OCI-LY3 (cell line): ENCODE results near the gene NOSIP.
"Not testable (repeated sequence)": the region's sequence is repeated elsewhere in the genome, so short reads cannot be mapped to it uniquely, and the experiment has no call there.

Experiments
- H2AFZ ChIP-seq: fragments of 200-600, 300-600 bp; shearing (Covaris generic); 2 replicates; pipeline ENCODE4 v1.6.0; 2014; ENCODE audit warnings: antibody characterized with exemption, low read depth, low read length
- H3K27ac ChIP-seq: fragments of 200-600, 300-600 bp; sonication (generic); 2 replicates; pipeline ENCODE4 v1.5.1; 2014; ENCODE audit warnings: mild to moderate bottlenecking, low read length, moderate library complexity, mixed read lengths
- H3K27me3 ChIP-seq: fragments of 200-600, 300-600 bp; sonication (generic); 2 replicates; pipeline ENCODE4 v1.6.1; 2014; ENCODE audit warnings: low read depth, low read length, mixed read lengths
- H3K36me3 ChIP-seq: fragments of 200-600, 300-600 bp; sonication (generic); replicated peaks from 2 replicates; pipeline ENCODE3; 2014; ENCODE audit warnings: low read depth, low read length, mixed read lengths
- H3K4me1 ChIP-seq: fragments of 300-600, 200-600 bp; sonication (generic); 2 replicates; pipeline ENCODE4 v1.6.1; 2014; ENCODE audit warnings: low read length, mixed read lengths
- H3K4me2 ChIP-seq: fragments of 200-600, 300-600 bp; sonication (generic); 2 replicates; pipeline ENCODE4 v1.6.1; 2014; ENCODE audit warnings: low read length, mixed read lengths
- H3K4me3 ChIP-seq: fragments of 300-600, 200-600 bp; sonication (generic); 2 replicates; pipeline ENCODE4 v1.5.1; 2014; ENCODE audit warnings: antibody characterized with exemption, mild to moderate bottlenecking, low read length, moderate library complexity
- H3K79me2 ChIP-seq: fragments of 300-600, 200-600 bp; shearing (Covaris generic); 2 replicates; pipeline ENCODE4 v1.6.1; 2014; ENCODE audit warnings: mild to moderate bottlenecking, low read length, mixed read lengths
- H3K9ac ChIP-seq: fragments of 300-600, 200-600 bp; shearing (Covaris generic); 2 replicates; pipeline ENCODE4 v1.6.0; 2014; ENCODE audit warnings: mild to moderate bottlenecking, low read length, moderate library complexity
- H3K9me3 ChIP-seq: fragments of 200-600, 300-600 bp; shearing (Covaris generic); 2 replicates; pipeline ENCODE4 v1.6.1; 2014; ENCODE audit warnings: low read length, mixed read lengths; ENCODE audit not compliant: insufficient read depth
- H4K20me1 ChIP-seq: fragments of 200-600, 300-600 bp; sonication (generic); 2 replicates; pipeline ENCODE4 v1.6.1; 2016; ENCODE audit warnings: low read length, mixed read lengths; ENCODE audit not compliant: insufficient read depth
- CTCF ChIP-seq: fragments of 200-600, 300-600 bp; sonication (generic); IDR thresholded peaks from 2 replicates; pipeline ENCODE4 v1.5.1; 2014; ENCODE audit warnings: antibody characterized with exemption, low read length, low read depth
- EZH2phosphoT487 ChIP-seq: fragments of 200-600 bp; shearing (Covaris generic); IDR thresholded peaks from 2 replicates; pipeline ENCODE4 v1.6.1; 2018; ENCODE audit warnings: antibody characterized with exemption, mixed run types, low read depth

The NOSIP gene

GRCh38 chr19:49580264-49581006 is at the start of gene NOSIP:
TSS of gene NOSIP (minus strand) at chr19:49580556. CDS start at chr19:49560691, 19,865 bp downstream.
- H3K27me3 ChIP-seq: no peaks in the 10 kb centered on the region
- H3K27ac ChIP-seq: peak within 1 kb of the TSS; percentile 30
- peak within 1 kb of the TSS; percentile 81 for H3K9ac ChIP-seq
- H3K4me2 ChIP-seq: peak within 1 kb of the TSS; percentile 82
- peak within 1 kb of the TSS; percentile 88 for H3K4me3 ChIP-seq
- peak within 1 kb of the TSS; percentile 89 for H2AFZ ChIP-seq
- peaks cover 26% of the 10 kb centered on the region for H3K4me1 ChIP-seq
- no peaks in the 10 kb centered on the region for H3K36me3 ChIP-seq
- no peaks in the 10 kb centered on the region for H4K20me1 ChIP-seq
- H3K9me3 ChIP-seq: no peaks in the 10 kb centered on the region
- no peak for TF ChIP-seq EZH2phosphoT487
- no peak for TF ChIP-seq CTCF
- peaks cover 43% of the 10 kb centered on the region for H3K79me2 ChIP-seq

GRCh38 chr19:49629659-49630058 is 49.3 kb upstream of the NOSIP start:
- no peak overlapping the region for H3K9ac ChIP-seq
- H2AFZ ChIP-seq: no peak overlapping the region
- H3K4me3 ChIP-seq: no peak overlapping the region

GRCh38 chr19:49626226-49626625 is 45.9 kb upstream of the NOSIP start:
- H4K20me1 ChIP-seq: no peaks in the 10 kb centered on the region
- no peak overlapping the region for H3K4me2 ChIP-seq
- H3K79me2 ChIP-seq: no peaks in the 10 kb centered on the region; the same call in 1 of the 2 replicates
- no peaks in the 10 kb centered on the region for H3K9me3 ChIP-seq
- H3K27ac ChIP-seq: no peak overlapping the region
- H2AFZ ChIP-seq: no peak overlapping the region
- TF ChIP-seq CTCF (no peak), EZH2phosphoT487 (no peak)
- H3K36me3 ChIP-seq: peaks cover 34% of the 10 kb centered on the region
- H3K9ac ChIP-seq: no peak overlapping the region
- H3K4me1 ChIP-seq: no peaks in the 10 kb centered on the region
- H3K27me3 ChIP-seq: no peaks in the 10 kb centered on the region
- H3K4me3 ChIP-seq: no peak overlapping the region

More at GRCh38 chr19:49629659-49630058, 49.3 kb upstream of the NOSIP start:
- no peaks in the 10 kb centered on the region for H3K79me2 ChIP-seq
- no peaks in the 10 kb centered on the region for H3K4me1 ChIP-seq
- H3K36me3 ChIP-seq: peaks cover 24% of the 10 kb centered on the region
- H3K9me3 ChIP-seq: no peaks in the 10 kb centered on the region
- no peaks in the 10 kb centered on the region for H3K27me3 ChIP-seq
- H4K20me1 ChIP-seq: no peaks in the 10 kb centered on the region
- TF ChIP-seq CTCF: no peak
- TF ChIP-seq EZH2phosphoT487: no peak
- H3K27ac ChIP-seq: no peak overlapping the region
- H3K4me2 ChIP-seq: no peak overlapping the region

- no peak overlapping the region for H3K9ac ChIP-seq
- H4K20me1 ChIP-seq: no peaks in the 10 kb centered on the region
- H3K4me2 ChIP-seq: no peak overlapping the region
- H3K9me3 ChIP-seq: no peaks in the 10 kb centered on the region
- H2AFZ ChIP-seq: no peak overlapping the region
- TF ChIP-seq EZH2phosphoT487 (no peak), CTCF (no peak)
- H3K27ac ChIP-seq: no peak overlapping the region
- H3K27me3 ChIP-seq: no peaks in the 10 kb centered on the region
- H3K79me2 ChIP-seq: no peaks in the 10 kb centered on the region; the same call in 1 of the 2 replicates
- H3K4me3 ChIP-seq: no peak overlapping the region
- no peaks in the 10 kb centered on the region for H3K4me1 ChIP-seq
- H3K36me3 ChIP-seq: peaks cover 36% of the 10 kb centered on the region
Measured at GRCh38 chr19:49624967-49625910, 44.9 kb upstream of the NOSIP start.

- H4K20me1 ChIP-seq: not testable (repeated sequence)
Measured at GRCh38 chr19:49617860-49618259, 37.5 kb upstream of the NOSIP start.

More at GRCh38 chr19:49617860-49618259, 37.5 kb upstream of the NOSIP start:
- H3K4me1 ChIP-seq, H3K9ac ChIP-seq, H3K27ac ChIP-seq, H3K4me3 ChIP-seq, H3K27me3 ChIP-seq, H2AFZ ChIP-seq, H3K9me3 ChIP-seq, H3K4me2 ChIP-seq: not testable (repeated sequence)
- peaks cover 56% of the 10 kb centered on the region for H3K36me3 ChIP-seq
- peaks cover 10% of the 10 kb centered on the region; the same call in 1 of the 2 replicates for H3K79me2 ChIP-seq
